ENCODE measurements around the gene ADCY7.

Gene ADCY7

GRCh38 chr16:50351116-50351515 is 84.8 kb downstream of the ADCY7 start:
- DNase-seq = no peak

- no peak for DNase-seq
Observed at GRCh38 chr16:50351952-50352351, 85.6 kb downstream of the ADCY7 start.

- DNase-seq = no peak
Observed at GRCh38 chr16:50354082-50354481, 87.7 kb downstream of the ADCY7 start.

- DNase-seq = no peak
Observed at GRCh38 chr16:50354629-50355456, 88.5 kb downstream of the ADCY7 start.

- no peak for DNase-seq
Observed at GRCh38 chr16:50359626-50360025, 93.3 kb downstream of the ADCY7 start.

GRCh38 chr16:50360033-50360778 is 93.9 kb downstream of the ADCY7 start:
- DNase-seq = no peak

- DNase-seq = no peak
Observed at GRCh38 chr16:50360779-50361178, 94.4 kb downstream of the ADCY7 start.

GRCh38 chr16:50363656-50364055 is 97.3 kb downstream of the ADCY7 start:
- DNase-seq = no peak

GRCh38 chr16:50365791-50366575 is 99.6 kb downstream of the ADCY7 start:
- DNase-seq = no peak

Data from activated T-cell treated with anti-CD3 and anti-CD28 coated beads for 4 hours (primary cell).